GM04503 (cell line): ENCODE results near the gene MLC1.

ENCODE experiments used
- DNase-seq: peaks from one replicate; pipeline ENCODE4 v3.0.0-alpha.2; 2012; ENCODE audit warnings: low read depth

Gene MLC1

GRCh38 chr22:50085211-50085972 lies at the start of gene MLC1:
Gene MLC1, minus strand, starts transcription at chr22:50085426. Its CDS starts 524 bp downstream, at chr22:50084902.
- no peak for DNase-seq

GRCh38 chr22:50134481-50134880 lies 49.3 kb upstream of the MLC1 start:
- DNase-seq = no peak

- no peak for DNase-seq
Observed at GRCh38 chr22:50131894-50132293, 46.7 kb upstream of the MLC1 start.

DNA sequence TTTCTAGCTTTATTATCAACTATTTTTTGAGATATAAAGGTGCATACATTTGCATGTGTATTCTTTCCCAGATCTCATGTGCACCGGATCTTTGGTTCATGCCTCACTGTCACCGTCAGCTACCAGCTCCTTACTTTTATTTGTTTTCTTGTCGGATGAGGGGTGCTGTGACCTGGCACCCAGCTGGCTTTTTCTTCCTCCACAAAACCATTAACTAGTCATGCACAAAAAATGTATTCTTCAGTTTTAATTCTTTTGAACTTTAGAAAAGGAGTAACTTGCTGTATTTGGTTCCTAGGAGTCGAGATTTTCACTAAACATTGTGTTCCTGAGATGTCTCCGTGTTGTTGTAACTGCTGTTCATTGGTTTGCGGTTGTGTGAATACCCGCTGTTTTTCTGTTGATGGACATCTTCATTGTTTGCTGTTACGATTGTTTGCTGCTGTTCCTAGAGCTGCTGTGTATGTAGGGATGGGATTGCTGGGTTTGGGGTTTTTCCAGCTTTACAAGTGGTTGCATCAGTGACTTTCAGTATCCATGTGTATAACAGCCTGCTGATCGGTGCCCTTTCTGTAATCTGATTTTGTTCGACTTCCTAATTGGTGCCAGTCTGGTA lies 44.0 kb upstream of the MLC1 start:
- no peak for DNase-seq

- DNase-seq = no peak
Observed at GRCh38 chr22:50125029-50125428, 39.8 kb upstream of the MLC1 start.

GRCh38 chr22:50123119-50123518 lies 37.9 kb upstream of the MLC1 start:
- no peak for DNase-seq

DNA sequence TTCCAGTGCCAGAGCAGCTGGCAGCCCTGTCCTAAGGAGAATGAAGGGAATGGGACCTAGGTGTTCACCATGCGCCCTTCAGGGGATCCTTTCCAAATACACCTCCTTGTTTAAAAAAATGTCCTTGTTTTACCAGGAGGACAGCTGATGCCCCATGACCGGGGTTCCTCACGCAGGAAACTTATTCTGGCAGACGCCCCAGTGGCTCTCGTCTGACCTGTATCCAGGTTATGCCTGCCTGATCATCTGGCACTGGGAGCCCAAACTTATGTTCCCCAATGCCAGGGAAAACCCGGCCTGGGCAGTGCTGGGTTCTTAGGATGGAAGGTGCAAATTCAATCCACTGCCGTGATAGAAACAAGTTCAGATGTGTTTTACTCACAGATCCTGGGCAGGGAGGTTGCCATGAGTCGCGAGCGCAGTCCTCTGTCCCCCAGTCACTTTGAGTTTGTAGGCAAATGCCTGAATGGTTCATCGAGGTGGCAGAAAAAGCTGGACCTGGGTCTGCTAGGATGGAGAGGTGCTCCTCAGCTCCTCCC lies 36.0 kb upstream of the MLC1 start:
- no peak for DNase-seq

GRCh38 chr22:50119768-50120251 lies 34.6 kb upstream of the MLC1 start:
- no peak for DNase-seq

- no peak for DNase-seq
Observed at GRCh38 chr22:50119169-50119767, 34.0 kb upstream of the MLC1 start.

GRCh38 chr22:50118557-50119168 lies 33.4 kb upstream of the MLC1 start:
- no peak for DNase-seq

DNA sequence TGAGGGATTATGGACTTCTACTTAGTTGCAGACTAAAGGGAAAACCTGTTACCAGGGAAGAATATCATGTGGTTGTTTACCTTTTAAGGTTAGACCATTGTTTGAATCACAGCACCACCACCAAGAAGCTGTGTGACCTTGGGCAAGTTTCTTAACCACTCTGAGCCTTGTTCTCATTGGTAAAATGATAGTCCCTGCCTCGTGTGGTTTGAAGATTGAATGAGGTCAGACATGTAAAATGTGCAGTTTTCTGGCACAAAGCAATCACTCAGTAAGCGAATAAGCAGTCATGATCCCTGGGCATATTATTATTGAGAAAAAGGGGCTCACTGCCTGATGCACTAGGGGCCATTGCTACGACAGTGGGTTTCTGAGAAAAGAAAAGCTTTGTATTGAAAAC lies 32.9 kb upstream of the MLC1 start:
- no peak for DNase-seq

GRCh38 chr22:50117168-50117762 lies 32.0 kb upstream of the MLC1 start:
- no peak for DNase-seq

GRCh38 chr22:50115693-50116092 lies 30.5 kb upstream of the MLC1 start:
- DNase-seq = no peak

DNA sequence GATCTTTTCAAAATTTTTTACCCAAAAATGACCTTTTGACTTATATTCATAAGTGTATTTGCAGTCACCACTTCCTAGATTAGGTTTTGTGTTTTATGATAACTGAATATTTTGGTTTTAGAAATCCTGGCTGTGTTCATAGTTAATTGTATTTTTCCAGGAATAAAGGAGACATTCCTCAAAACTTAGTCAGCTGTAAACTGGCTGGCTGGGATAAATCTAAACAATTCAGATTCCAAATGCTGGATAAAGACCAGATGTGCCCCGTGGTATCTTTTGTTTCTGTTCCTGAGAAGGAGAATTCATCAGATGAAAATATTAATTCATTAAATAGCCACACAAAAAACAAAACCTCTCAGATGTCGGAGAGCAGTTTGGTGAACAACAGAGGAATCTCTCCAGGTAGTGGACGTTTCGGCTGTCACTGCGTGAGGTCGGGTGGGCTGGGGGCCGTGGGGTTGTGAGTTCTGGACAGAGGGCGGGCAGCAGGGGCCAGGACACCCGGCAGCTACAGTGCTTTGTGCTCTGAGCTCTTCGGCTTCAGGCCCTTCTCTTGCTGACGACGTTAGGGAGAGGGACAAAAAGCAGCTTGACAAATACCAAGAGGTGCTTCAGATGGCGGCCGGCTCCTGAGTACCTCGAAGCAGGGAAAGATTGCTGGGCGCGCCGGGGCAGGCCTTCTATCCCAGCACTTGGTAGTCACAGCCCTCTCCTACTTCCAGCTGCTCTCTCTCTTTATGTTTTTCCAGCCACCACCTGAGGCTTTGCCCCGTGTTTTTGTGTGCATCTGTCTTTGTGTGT lies 29.2 kb upstream of the MLC1 start:
- peak; percentile 55 for DNase-seq

GRCh38 chr22:50112151-50113118 lies 27.2 kb upstream of the MLC1 start:
- no peak for DNase-seq

DNA sequence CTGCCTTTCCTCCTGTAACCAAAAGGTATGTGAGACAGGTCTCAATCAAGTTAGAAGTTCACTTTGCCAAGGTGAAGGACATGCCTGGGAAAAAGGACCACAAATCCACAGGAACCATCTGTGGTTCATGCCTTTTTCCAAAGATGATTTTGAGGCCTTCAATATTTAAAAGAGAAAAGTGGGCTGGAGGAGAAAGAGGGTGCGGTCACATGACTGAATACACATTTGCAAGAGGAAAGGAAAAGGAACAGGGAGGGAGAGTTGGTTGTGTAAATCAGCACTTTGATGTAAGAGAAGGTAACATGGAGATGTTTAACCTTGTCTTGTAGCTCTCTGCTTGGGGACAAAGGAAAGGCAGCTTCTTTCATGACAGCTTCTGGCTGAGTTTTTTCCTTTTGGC lies 25.8 kb upstream of the MLC1 start:
- no peak for DNase-seq

GRCh38 chr22:50107529-50107928 lies 22.3 kb upstream of the MLC1 start:
- DNase-seq = no peak

- no peak for DNase-seq
Observed at GRCh38 chr22:50105208-50106100, 20.2 kb upstream of the MLC1 start.

GRCh38 chr22:50104141-50104544 lies 18.9 kb upstream of the MLC1 start:
- DNase-seq = no peak
